Fibroblast of skin of scalp (primary cell): ENCODE measurements around the gene MAPKAPK2.

Experiments
- DNase-seq: peaks from one replicate; pipeline ENCODE4 v3.0.0-alpha.2; 2013

The MAPKAPK2 gene

DNA sequence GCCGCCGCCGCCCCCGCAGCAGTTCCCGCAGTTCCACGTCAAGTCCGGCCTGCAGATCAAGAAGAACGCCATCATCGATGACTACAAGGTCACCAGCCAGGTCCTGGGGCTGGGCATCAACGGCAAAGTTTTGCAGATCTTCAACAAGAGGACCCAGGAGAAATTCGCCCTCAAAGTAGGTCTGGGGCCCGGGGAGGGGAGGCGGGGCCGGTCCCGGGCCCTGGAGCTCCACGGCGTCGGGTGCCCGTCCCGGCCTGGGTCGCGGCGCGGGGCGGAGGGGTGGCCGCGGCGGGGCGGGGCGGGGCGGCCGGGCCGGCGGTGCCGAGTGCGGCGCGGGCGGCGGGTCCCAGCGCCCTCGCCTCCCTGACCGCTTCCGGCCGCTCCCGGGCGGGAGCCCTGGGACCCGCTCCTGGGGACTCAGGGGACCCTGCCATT lies 646 bp downstream of the MAPKAPK2 start:
- no peak for DNase-seq

- peak; percentile 78 for DNase-seq
Measured at GRCh38 chr1:206685769-206686477, 1.2 kb downstream of the MAPKAPK2 start.

- no peak for DNase-seq
Measured at GRCh38 chr1:206686478-206687249, 2.0 kb downstream of the MAPKAPK2 start.

- no peak for DNase-seq
Measured at GRCh38 chr1:206687251-206687914, 2.7 kb downstream of the MAPKAPK2 start.

DNA sequence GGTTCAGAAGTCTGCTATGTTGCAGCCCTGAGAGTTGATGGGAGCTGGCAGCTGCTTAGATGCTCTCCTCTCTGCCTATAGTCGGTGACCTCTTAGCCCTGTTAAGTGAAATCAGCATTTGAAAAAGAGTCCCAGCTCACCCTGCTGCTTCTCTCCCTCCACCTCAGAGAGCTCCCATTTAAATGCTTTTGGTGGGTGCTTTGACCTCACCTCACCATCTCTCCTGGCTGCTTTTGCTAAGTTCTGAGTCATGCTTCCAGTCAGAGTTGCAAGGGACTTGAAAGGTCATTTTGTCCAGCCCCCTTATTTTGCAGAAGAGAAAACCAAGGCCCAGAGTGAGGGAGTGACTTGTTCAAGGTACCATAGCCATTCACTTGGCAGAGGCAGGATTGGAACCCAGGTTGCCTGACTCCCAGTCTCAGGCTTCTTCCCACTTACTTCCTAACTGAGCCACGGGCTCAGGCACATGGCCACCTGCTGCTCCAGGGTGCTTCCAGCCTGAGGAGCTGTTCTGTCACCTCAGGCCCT lies 3.3 kb downstream of the MAPKAPK2 start:
- DNase-seq, result no peak

GRCh38 chr1:206690516-206690915 lies 5.8 kb downstream of the MAPKAPK2 start:
- DNase-seq, result no peak

DNA sequence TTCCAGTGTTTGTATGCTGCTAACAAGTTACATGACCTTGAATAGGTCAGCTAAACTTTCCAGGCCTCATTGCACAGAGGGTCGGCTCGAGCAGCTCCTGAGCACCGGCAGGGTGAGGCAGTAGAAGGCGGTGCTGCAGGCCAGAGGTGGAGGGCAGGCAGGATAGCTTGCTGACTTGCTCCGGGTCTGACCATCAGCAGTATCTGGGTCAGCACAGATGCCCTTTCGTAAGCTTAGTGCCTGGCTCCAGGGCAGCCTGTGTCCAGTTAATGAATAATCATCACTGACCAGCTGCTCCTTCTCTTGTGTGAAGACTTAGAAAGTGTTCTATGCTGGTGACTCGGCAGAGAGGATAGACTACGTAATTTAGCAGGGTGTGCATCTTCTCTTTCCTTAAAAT lies 6.9 kb downstream of the MAPKAPK2 start:
- no peak for DNase-seq

- peak; percentile 58 for DNase-seq
Measured at GRCh38 chr1:206693029-206693428, 8.3 kb downstream of the MAPKAPK2 start.

DNA sequence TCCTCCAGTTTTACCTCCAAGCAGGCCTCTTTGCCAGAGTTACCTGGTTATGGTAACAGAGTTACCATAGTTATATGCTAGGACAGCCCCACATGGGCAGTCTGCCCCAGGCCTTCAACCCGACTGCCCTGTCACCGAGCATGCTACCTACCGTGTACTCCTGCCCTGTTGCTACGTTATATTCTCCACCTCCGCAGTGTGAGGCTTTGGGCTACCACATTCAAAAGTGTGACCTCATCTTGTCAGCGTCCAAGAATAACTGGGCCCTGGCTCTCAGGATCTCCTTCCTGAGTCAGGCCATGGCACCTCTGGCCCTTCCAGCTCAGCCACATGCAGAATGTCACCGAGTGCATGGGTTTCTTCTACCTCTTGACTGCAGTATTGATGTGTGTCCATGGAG lies 8.9 kb downstream of the MAPKAPK2 start:
- no peak for DNase-seq

GRCh38 chr1:206694171-206695124 lies 9.7 kb downstream of the MAPKAPK2 start:
- no peak for DNase-seq

DNA sequence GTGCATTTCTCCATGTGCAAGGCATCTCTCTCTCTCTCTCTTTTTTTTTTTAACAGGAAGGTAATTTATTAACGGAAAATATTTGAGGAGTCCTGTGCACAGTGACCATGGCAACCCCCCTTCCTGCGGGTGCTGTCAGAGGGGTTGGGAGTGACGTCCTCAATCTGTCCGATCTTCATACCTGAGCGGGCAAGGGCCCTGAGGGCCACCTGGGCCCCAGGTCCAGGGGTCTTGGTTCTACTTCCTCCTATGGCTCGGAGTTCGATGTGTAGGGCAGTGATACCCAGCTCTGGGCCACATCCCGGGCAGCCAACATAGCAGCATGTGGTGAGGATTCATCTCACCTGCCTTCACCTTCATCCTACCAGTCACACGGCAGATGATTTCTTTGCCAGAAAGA lies 11.0 kb downstream of the MAPKAPK2 start:
- DNase-seq, result no peak

DNA sequence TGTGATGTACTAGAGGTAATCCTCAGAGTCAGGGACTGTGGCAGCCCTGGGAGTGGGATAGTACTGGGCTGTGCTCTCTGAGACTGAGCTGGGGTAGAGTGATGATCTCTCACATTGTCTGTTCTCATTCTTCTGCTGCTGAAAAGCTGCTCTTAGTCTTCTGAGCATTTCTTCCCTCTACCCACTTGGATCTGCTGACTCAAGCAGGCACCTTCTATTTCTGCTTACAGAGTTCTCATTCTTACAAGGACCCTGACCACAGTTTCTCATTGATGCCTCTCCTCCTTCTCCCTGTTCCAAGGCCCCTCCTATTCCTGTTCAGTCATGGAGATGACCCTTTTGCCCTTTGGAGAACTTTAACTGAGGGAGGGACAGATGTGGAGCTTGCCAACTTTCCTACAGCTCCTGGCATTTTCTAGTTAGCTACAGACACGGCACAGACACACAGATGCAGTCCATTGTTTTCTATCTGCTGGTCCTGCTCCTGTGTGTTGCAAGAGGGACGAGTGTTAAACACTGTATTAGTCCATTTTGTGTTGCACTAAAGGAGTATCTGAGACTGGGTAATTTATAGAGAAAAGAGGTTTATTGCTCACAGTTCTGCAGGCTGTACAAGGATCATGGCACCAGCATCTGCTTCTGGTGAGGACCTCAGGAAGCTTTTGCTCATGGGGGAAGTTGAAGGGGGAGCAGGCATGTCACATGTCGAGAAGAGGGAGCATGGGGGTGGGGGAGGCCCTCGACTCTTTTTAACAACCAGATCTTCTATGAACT lies 12.3 kb downstream of the MAPKAPK2 start:
- no peak for DNase-seq

DNA sequence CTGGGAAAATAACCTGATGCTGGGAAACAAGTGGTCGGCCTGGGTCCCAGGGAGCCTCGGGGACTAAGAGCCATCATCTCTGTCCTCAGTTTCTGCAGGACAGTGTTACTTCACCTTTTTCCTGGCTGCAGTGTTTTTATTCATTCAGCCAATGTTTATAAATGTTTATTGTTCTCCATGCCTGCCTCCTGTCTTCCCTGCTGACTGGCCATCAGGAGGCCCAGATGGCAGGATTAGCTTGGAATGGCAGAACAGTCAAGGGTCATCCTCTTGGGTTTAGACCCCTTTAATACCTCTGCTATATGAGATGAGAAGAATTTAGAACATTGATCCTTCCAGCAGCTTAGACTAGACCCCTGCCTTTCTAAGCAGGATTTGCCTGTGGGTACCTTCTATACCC lies 13.3 kb downstream of the MAPKAPK2 start:
- no peak for DNase-seq

- DNase-seq, result no peak
Measured at GRCh38 chr1:206699000-206699586, 14.4 kb downstream of the MAPKAPK2 start.

- DNase-seq, result no peak
Measured at GRCh38 chr1:206699626-206700025, 14.9 kb downstream of the MAPKAPK2 start.

- no peak for DNase-seq
Measured at GRCh38 chr1:206700445-206701036, 15.8 kb downstream of the MAPKAPK2 start.

DNA sequence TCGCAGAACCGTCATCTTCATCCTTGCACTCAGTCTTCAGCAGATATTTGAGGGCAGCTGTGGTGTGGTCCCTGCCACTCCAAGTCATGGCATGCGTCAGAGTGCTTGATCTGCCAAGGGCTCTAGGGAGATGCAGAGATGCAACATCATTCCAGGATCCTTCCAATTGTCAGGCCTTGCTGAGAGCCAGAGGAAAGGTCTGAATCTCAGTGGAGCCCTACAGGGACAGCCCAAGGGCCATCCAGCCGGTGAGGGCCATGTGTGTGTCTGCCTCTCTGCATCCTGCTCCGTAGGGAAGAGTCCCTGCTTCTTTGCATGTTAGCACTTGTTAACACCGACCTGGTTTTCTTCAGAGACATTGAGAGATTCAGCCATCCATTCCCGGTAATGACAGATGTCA lies 17.6 kb downstream of the MAPKAPK2 start:
- no peak for DNase-seq

DNA sequence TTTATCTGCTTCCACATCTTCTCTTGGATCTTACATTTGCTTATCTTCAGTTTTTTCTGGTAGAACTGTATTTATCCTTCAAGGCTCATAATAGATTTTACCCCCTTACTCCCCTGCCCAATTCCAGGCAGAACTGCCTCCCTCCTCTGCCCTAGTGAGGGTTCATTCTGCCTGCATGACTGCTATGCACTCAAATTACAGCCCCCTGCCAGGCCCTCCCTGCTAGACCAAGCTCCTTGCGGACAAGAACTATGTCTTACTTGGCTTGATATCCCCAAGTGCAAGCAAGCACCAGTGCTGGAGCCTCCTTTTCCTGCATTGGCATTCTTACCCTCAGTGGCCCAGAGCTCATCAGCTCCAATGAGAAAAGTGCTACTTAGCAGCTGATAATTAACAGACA lies 18.1 kb downstream of the MAPKAPK2 start:
- peak; percentile 35 for DNase-seq

GRCh38 chr1:206703661-206704060 lies 19.0 kb downstream of the MAPKAPK2 start:
- peak; percentile 45 for DNase-seq

GRCh38 chr1:206704226-206704625 lies 19.5 kb downstream of the MAPKAPK2 start:
- no peak for DNase-seq
